OCI-LY3 (cell line): ENCODE data around the gene FRMD3.

Source experiments
- H2AFZ ChIP-seq: fragments of 200-600, 300-600 bp; shearing (Covaris generic); 2 replicates; pipeline ENCODE4 v1.6.0; 2014; ENCODE audit warnings: antibody characterized with exemption, low read depth, low read length
- H3K27ac ChIP-seq: fragments of 200-600, 300-600 bp; sonication (generic); 2 replicates; pipeline ENCODE4 v1.5.1; 2014; ENCODE audit warnings: mild to moderate bottlenecking, low read length, moderate library complexity, mixed read lengths
- H3K27me3 ChIP-seq: fragments of 200-600, 300-600 bp; sonication (generic); 2 replicates; pipeline ENCODE4 v1.6.1; 2014; ENCODE audit warnings: low read depth, low read length, mixed read lengths
- H3K36me3 ChIP-seq: fragments of 200-600, 300-600 bp; sonication (generic); replicated peaks from 2 replicates; pipeline ENCODE3; 2014; ENCODE audit warnings: low read depth, low read length, mixed read lengths
- H3K4me1 ChIP-seq: fragments of 300-600, 200-600 bp; sonication (generic); 2 replicates; pipeline ENCODE4 v1.6.1; 2014; ENCODE audit warnings: low read length, mixed read lengths
- H3K4me2 ChIP-seq: fragments of 200-600, 300-600 bp; sonication (generic); 2 replicates; pipeline ENCODE4 v1.6.1; 2014; ENCODE audit warnings: low read length, mixed read lengths
- H3K4me3 ChIP-seq: fragments of 300-600, 200-600 bp; sonication (generic); 2 replicates; pipeline ENCODE4 v1.5.1; 2014; ENCODE audit warnings: antibody characterized with exemption, mild to moderate bottlenecking, low read length, moderate library complexity
- H3K79me2 ChIP-seq: fragments of 300-600, 200-600 bp; shearing (Covaris generic); 2 replicates; pipeline ENCODE4 v1.6.1; 2014; ENCODE audit warnings: mild to moderate bottlenecking, low read length, mixed read lengths
- H3K9ac ChIP-seq: fragments of 300-600, 200-600 bp; shearing (Covaris generic); 2 replicates; pipeline ENCODE4 v1.6.0; 2014; ENCODE audit warnings: mild to moderate bottlenecking, low read length, moderate library complexity
- H3K9me3 ChIP-seq: fragments of 200-600, 300-600 bp; shearing (Covaris generic); 2 replicates; pipeline ENCODE4 v1.6.1; 2014; ENCODE audit warnings: low read length, mixed read lengths; ENCODE audit not compliant: insufficient read depth
- H4K20me1 ChIP-seq: fragments of 200-600, 300-600 bp; sonication (generic); 2 replicates; pipeline ENCODE4 v1.6.1; 2016; ENCODE audit warnings: low read length, mixed read lengths; ENCODE audit not compliant: insufficient read depth
- CTCF ChIP-seq: fragments of 200-600, 300-600 bp; sonication (generic); IDR thresholded peaks from 2 replicates; pipeline ENCODE4 v1.5.1; 2014; ENCODE audit warnings: antibody characterized with exemption, low read length, low read depth
- EZH2phosphoT487 ChIP-seq: fragments of 200-600 bp; shearing (Covaris generic); IDR thresholded peaks from 2 replicates; pipeline ENCODE4 v1.6.1; 2018; ENCODE audit warnings: antibody characterized with exemption, mixed run types, low read depth

The FRMD3 gene

GRCh38 chr9:83285445-83286225 lies 252.6 kb downstream of the FRMD3 start:
- H4K20me1 ChIP-seq: no peaks in the 10 kb centered on the region; the same call in 1 of the 2 replicates

DNA sequence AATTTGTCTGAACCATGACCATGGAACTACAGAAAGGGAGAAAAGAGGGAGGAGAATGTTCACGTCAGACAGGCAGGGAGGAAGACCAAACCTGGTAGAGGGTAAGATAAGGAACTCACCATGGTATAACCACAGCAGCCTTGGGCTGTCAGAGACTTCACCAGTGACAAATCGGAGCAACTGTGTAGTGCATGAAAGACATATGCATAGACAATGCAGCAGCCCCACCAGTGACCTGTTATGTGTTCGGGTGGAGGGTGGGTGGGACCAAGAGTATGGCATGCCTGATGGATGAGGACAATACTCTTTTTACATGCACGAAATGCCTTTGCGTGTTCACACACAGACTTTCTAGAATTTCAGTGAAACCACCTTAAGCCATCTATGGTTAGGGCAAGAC lies 253.5 kb downstream of the FRMD3 start:
- Histone ChIP-seq H4K20me1 (no peaks in the 10 kb centered on the region; the same call in 1 of the 2 replicates), H3K79me2 (no peaks in the 10 kb centered on the region), H3K4me2 (no peak overlapping the region), H2AFZ (no peak overlapping the region), H3K27ac (no peak overlapping the region), H3K4me3 (no peak overlapping the region), H3K36me3 (peaks cover 3% of the 10 kb centered on the region), H3K27me3 (no peaks in the 10 kb centered on the region), H3K4me1 (peaks cover 6% of the 10 kb centered on the region; the same call in 1 of the 2 replicates), H3K9ac (no peak overlapping the region), H3K9me3 (no peaks in the 10 kb centered on the region)
- TF ChIP-seq EZH2phosphoT487 (no peak), CTCF (no peak)

More at GRCh38 chr9:83285445-83286225, 252.6 kb downstream of the FRMD3 start:
- H3K27ac ChIP-seq: no peak overlapping the region
- no peak overlapping the region for H3K4me2 ChIP-seq
- no peaks in the 10 kb centered on the region for H3K79me2 ChIP-seq
- no peak overlapping the region for H2AFZ ChIP-seq
- no peak overlapping the region for H3K9ac ChIP-seq
- no peaks in the 10 kb centered on the region for H3K27me3 ChIP-seq
- H3K9me3 ChIP-seq: no peaks in the 10 kb centered on the region
- peaks cover 3% of the 10 kb centered on the region for H3K36me3 ChIP-seq
- TF ChIP-seq CTCF (no peak), EZH2phosphoT487 (no peak)
- no peak overlapping the region for H3K4me3 ChIP-seq
- peaks cover 6% of the 10 kb centered on the region; the same call in 1 of the 2 replicates for H3K4me1 ChIP-seq

- Histone ChIP-seq H3K4me1 (peaks cover 6% of the 10 kb centered on the region; the same call in 1 of the 2 replicates), H3K36me3 (peaks cover 3% of the 10 kb centered on the region), H3K9me3 (no peaks in the 10 kb centered on the region), H3K4me2 (no peak overlapping the region), H3K27ac (no peak overlapping the region), H2AFZ (no peak overlapping the region), H3K27me3 (no peaks in the 10 kb centered on the region), H3K4me3 (no peak overlapping the region), H3K79me2 (no peaks in the 10 kb centered on the region), H3K9ac (no peak overlapping the region), H4K20me1 (no peaks in the 10 kb centered on the region; the same call in 1 of the 2 replicates)
- TF ChIP-seq EZH2phosphoT487 (no peak), CTCF (no peak)
Measured at GRCh38 chr9:83283528-83283927, 254.7 kb downstream of the FRMD3 start.
